GM11168 (cell line): ENCODE measurements around the gene TSPO.

ENCODE experiments used
- in situ Hi-C: fragments of 300-500 bp; cut with MboI; formaldehyde crosslinking; loops from one replicate; pipeline ENCODE4 v1.12.0; 2022; ENCODE audit warnings: low sequenced_read_pairs; ENCODE audit not compliant: unreplicated experiment

The TSPO gene

GRCh38 chr22:43198936-43199335 is 47.6 kb downstream of the TSPO start:
- in situ Hi-C loops: no loop called here

DNA sequence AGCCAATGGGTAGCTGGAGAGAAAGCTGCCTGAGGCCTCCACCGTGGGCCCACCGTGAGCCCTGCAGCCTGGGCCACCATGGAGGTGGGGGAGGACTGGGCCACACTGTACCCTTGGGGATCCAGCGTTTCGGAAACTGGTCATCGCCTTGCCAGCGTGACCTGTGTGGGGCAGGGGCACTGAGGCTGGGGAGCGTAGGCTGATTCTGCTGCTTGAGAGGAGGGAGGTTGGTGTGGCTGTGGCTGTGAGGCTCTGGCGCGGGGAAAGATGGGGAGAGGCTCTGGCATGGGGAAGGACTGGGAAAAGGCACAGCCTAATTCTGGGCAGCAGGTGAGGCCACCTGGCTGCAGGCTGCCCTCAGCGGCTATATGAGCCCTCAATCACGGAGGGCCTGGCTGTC is 48.2 kb downstream of the TSPO start:
- in situ Hi-C loops: no loop called here

DNA sequence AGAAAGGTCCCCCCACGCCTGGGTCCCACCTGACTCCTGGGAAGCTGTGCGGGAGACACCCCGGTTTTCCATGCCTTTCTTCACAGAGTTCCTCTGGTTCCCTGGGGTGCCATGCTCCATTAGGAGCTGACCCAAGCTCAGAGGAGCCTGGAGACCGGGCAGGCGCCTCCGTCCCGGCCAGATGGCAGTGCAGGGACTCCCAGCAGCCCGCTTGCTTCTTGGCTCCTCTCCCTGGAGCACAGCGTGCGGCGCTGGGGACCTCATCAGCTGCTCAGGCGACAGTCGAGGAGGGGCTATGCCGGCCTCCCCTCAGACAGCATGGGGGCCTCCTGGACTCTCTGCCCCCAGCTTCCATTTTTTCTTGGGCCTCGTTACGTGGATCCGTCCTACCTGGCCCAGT is 48.7 kb downstream of the TSPO start:
- in situ Hi-C loops: no loop called here

GRCh38 chr22:43200555-43200954 is 49.2 kb downstream of the TSPO start:
- in situ Hi-C loops: no loop called here

- in situ Hi-C loops: no loop called here
Observed at GRCh38 chr22:43201486-43202219, 50.3 kb downstream of the TSPO start.

- in situ Hi-C loops: no loop called here
Observed at GRCh38 chr22:43202326-43202725, 51.0 kb downstream of the TSPO start.

- in situ Hi-C loops: no loop called here
Observed at GRCh38 chr22:43202756-43203410, 51.5 kb downstream of the TSPO start.

- in situ Hi-C loops: no loop called here
Observed at GRCh38 chr22:43203471-43203981, 52.2 kb downstream of the TSPO start.

- in situ Hi-C loops: no loop called here
Observed at GRCh38 chr22:43205261-43205691, 53.9 kb downstream of the TSPO start.

DNA sequence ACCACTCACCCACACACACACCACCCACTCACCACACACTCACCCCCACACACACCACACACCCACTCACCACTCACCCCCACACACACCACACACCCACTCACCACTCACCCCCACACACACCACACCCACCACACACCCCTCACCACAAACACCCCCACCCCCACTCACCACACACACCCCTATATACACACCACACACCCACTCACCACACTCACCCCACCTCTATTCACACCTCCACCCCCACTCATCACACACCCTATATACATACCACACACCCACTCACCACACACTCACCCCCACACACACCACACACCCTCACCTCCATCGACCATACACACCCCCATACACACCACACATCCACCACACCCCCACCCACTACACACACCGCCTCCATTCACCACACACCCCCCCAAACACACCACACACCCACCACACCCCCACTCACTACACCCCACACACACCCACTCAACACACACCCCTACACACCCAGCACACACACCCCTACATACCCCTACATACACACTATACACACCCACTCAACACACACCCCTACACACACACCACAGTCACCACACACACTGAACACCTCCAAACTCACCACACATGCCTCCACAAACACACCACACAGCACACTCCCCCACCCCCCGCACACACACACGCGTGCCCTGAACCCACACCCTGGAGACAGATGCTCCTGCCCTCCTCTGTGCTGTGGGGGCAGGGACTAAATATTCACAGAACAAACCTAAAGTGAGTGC is 54.6 kb downstream of the TSPO start:
- in situ Hi-C loops: no loop called here

- in situ Hi-C loops: no loop called here
Observed at GRCh38 chr22:43206509-43207161, 55.3 kb downstream of the TSPO start.

GRCh38 chr22:43207386-43207785 is 56.0 kb downstream of the TSPO start:
- in situ Hi-C loops: no loop called here

DNA sequence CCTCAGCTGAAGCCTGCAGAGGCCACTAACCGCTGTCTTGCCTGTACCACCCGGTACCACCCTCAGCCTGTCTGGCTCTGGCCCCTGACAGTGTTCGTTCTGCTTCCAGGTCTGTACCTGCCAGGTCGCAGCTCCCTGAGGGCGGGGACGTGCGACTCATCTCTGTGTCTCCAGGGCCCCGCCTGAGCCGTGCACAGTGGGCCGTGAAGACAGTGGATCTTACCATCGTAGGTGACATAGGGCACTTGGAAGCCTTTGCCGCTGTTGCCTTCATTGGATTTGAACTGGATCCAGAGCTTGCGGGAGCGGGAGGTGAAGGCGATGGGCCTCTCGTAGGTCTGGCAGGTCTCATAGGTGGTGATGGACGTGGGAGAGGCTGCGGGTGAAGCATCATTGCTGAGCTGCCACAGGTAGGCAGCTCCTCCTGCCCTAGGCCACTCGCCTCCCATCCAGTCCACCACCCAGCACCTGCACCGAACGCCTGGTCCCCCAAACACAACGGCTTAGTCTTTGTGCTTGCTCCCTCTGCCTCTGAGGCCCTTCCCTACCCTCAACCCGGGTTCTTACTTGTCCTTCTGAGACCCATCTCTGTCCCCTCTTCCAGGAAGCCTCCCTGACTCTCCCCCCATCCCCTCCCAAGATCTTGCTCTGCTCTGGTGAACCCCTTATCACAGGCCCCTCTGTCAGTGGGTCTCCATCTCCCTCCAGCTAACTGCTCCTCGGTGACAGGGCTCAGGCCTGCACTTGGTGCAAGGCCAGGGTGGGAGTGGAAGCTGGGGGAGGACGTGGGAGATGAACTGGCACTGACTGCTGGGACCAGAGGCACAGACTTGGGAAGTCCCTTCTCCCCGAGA is 56.7 kb downstream of the TSPO start:
- in situ Hi-C loops: no loop called here

DNA sequence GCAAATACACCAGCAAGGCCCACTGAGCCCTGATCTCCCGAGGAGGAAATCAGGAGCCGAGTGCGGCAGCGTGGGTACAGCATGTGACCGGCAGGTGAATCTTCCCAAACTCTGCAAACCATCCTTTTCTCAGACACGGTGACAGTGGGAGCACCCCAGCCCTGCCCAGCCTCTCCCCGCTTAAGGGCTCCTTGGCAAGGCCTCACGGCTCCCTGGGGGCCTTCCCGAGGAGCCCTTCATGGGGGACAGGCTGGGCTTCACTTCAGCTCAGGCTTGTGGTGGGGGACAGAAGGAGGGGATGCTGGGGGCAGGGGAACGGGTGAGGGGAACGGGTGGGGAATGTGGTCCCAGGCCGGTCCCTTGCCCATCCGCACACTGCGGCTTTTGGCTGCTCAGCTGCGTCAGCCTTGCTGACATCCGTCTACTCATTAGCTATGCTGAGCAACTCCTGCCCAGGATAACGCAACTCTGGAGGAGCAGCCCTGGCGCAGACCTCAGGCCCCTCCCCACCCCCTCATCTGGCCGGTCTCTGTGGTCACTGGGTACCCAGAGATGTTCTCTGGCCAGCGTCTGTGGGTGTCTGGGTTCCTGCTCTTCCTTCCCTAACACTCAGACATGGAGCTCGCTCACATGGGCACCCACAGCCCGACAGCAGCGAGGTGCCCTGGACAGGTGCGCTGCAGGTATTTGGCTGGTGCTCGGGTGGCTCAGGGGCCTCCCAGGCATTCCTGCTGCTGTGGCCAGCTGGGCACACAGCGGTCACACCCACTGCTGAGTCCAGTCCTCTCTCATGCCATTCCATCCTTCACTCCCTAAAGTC is 57.6 kb downstream of the TSPO start:
- in situ Hi-C loops: no loop called here

- in situ Hi-C loops: no loop called here
Observed at GRCh38 chr22:43209523-43209890, 58.1 kb downstream of the TSPO start.

DNA sequence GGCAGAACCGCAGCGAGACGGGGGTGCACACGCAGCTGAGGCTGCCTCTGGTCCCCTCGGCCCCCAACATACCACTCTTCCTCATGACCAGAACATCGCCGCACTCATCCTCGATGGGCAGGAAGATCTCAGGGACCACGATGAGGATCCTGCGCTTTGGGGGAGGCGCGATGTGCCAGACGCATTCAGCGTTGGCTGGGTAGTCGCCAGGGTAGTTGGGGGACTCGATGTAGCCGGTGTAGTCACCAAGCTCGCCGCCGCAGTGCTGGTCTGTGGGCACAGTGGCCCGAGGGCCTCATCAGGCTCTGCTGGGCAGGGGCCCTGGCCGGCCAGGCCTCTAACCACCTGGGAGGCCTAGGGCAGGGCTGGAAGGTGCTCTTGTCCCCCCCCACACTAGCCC is 58.6 kb downstream of the TSPO start:
- in situ Hi-C loops: no loop called here

DNA sequence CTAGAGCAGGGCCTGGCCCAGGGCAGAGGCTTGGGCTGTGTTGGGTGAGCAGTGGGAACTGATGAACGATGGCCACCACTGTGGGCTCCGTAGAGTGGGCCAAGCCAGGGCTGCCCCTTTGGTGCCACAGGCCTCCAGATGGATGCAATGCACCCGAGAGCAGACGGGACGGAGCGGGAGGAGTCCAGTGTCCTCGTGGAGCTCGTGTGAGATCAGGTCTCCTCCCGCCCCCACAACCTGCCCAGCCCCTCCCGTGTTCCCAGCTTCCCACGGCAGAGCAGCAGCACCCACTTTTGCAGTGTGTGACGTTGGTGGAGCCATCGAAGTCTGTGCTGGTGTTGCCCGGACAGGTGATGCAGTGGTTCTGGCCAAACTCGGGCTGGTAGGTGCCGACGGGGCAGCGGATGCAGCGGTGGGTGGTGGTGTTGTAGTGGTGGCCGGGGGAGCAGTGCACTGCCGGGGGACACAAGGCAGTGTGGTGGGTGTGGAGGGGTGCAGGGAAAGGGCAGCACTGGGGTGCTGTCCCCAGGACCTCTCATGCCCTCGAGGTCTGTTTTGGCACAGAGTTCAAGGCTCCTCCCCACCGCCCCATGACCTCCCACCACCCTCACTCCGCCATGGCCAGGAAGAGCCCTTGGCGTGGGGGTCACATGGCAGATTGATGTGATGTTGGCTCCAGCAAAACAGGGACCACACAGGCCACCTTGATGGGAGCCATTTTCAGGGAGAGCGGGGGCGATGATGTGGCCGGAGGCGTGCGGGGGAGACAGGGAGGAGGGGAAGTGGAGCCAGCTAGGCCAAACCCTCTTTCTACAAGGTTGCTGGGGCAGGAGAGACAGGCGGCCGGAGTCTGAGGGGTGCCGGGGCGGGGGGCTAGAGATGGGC is 59.5 kb downstream of the TSPO start:
- in situ Hi-C loops: no loop called here

GRCh38 chr22:43211941-43212433 is 60.6 kb downstream of the TSPO start:
- in situ Hi-C loops: no loop called here
